ENCODE measurements around the gene TTLL11. TPM values are rescaled to one million over a fixed set of nuclear protein-coding genes. Genes with fewer than 3 reads are reported as not detected.

TTLL11 gene
- total and polyA plus RNA-seq, 2 experiments from 2014 or later: 0.57 to 1.4 TPM

- H3K27me3 Mint-ChIP-seq (ENCODE audit: insufficient read depth, low read depth, poor library complexity): no peaks in the 10 kb centered on the region
These were observed 52.4 kb downstream of the TTLL11 start for GRCh38 chr9:122040561-122041242.

More at GRCh38 chr9:122040561-122041242, 52.4 kb downstream of the TTLL11 start:
- H3K27ac Mint-ChIP-seq: no peak overlapping the region
- peaks cover 11% of the 10 kb centered on the region; the same call in 2 of the 3 replicates for H3K4me1 Mint-ChIP-seq
- no peaks in the 10 kb centered on the region for H3K36me3 ChIP-seq (ENCODE audit: insufficient read depth)
- H3K9me3 Mint-ChIP-seq: no peaks in the 10 kb centered on the region
- H3K36me3 Mint-ChIP-seq (ENCODE audit: low read depth): no peaks in the 10 kb centered on the region
- H3K79me2 ChIP-seq (replicated peaks; ENCODE audit: insufficient read depth): no peaks in the 10 kb centered on the region
- H3K4me1 ChIP-seq (ENCODE audit: insufficient read depth): peaks cover 6% of the 10 kb centered on the region; the same call in 1 of the 2 replicates
- H3K9me2 ChIP-seq (ENCODE audit: insufficient read depth): no peaks in the 10 kb centered on the region
- no peak overlapping the region for H3K4me3 ChIP-seq
- no peak overlapping the region for H3K27ac ChIP-seq (ENCODE audit: low read depth)
- no peak overlapping the region for H2AFZ ChIP-seq
- H3F3A ChIP-seq (replicated peaks; ENCODE audit: low read depth): no peaks in the 10 kb centered on the region
- H3K27me3 ChIP-seq (ENCODE audit: insufficient read depth): no peaks in the 10 kb centered on the region
- no peak for ATAC-seq
- no peak overlapping the region for H3K4me3 Mint-ChIP-seq
- no peak for DNase-seq (ENCODE audit: low spot score)
- H3K4me2 ChIP-seq: no peak overlapping the region
- TF ChIP-seq ETS1 (IDR thresholded peaks at IDR 0.05): no peak
- no peak for TF ChIP-seq ZNF462 (CRISPR knock-in tag; IDR thresholded peaks at IDR 0.05)
- TF ChIP-seq, protein P1, sequence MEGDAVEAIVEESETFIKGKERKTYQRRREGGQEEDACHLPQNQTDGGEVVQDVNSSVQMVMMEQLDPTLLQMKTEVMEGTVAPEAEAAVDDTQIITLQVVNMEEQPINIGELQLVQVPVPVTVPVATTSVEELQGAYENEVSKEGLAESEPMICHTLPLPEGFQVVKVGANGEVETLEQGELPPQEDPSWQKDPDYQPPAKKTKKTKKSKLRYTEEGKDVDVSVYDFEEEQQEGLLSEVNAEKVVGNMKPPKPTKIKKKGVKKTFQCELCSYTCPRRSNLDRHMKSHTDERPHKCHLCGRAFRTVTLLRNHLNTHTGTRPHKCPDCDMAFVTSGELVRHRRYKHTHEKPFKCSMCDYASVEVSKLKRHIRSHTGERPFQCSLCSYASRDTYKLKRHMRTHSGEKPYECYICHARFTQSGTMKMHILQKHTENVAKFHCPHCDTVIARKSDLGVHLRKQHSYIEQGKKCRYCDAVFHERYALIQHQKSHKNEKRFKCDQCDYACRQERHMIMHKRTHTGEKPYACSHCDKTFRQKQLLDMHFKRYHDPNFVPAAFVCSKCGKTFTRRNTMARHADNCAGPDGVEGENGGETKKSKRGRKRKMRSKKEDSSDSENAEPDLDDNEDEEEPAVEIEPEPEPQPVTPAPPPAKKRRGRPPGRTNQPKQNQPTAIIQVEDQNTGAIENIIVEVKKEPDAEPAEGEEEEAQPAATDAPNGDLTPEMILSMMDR (conservative IDR thresholded peaks at IDR 0.05; ENCODE audit: low read depth in 2 of 2): no peak
- TF ChIP-seq ZNF331 (CRISPR knock-in tag; IDR thresholded peaks at IDR 0.05; ENCODE audit: low read depth): no peak
- TF ChIP-seq NANOG (IDR thresholded peaks at IDR 0.05; ENCODE audit: borderline replicate concordance): no peak
- no peak for TF ChIP-seq STAT1 (IDR thresholded peaks at IDR 0.05; ENCODE audit: unreplicated experiment)
- TF ChIP-seq EZH2phosphoT487 (IDR thresholded peaks at IDR 0.05; ENCODE audit: unreplicated experiment): no peak
- TF ChIP-seq POLR2AphosphoS5 (IDR thresholded peaks at IDR 0.05; ENCODE audit: low read depth): no peak
- no peak for TF ChIP-seq JUNB (IDR thresholded peaks at IDR 0.05; ENCODE audit: unreplicated experiment)
- TF ChIP-seq, protein P2, sequence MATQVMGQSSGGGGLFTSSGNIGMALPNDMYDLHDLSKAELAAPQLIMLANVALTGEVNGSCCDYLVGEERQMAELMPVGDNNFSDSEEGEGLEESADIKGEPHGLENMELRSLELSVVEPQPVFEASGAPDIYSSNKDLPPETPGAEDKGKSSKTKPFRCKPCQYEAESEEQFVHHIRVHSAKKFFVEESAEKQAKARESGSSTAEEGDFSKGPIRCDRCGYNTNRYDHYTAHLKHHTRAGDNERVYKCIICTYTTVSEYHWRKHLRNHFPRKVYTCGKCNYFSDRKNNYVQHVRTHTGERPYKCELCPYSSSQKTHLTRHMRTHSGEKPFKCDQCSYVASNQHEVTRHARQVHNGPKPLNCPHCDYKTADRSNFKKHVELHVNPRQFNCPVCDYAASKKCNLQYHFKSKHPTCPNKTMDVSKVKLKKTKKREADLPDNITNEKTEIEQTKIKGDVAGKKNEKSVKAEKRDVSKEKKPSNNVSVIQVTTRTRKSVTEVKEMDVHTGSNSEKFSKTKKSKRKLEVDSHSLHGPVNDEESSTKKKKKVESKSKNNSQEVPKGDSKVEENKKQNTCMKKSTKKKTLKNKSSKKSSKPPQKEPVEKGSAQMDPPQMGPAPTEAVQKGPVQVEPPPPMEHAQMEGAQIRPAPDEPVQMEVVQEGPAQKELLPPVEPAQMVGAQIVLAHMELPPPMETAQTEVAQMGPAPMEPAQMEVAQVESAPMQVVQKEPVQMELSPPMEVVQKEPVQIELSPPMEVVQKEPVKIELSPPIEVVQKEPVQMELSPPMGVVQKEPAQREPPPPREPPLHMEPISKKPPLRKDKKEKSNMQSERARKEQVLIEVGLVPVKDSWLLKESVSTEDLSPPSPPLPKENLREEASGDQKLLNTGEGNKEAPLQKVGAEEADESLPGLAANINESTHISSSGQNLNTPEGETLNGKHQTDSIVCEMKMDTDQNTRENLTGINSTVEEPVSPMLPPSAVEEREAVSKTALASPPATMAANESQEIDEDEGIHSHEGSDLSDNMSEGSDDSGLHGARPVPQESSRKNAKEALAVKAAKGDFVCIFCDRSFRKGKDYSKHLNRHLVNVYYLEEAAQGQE (IDR thresholded peaks at IDR 0.05; ENCODE audit: unreplicated experiment): no peak
- no peak for TF ChIP-seq CREB1 (CRISPR knock-in tag; IDR thresholded peaks at IDR 0.05; ENCODE audit: low read depth)
- TF ChIP-seq EZH2 (IDR thresholded peaks at IDR 0.05; ENCODE audit: low read depth, unreplicated experiment): no peak
- no peak for TF ChIP-seq ZNF114 (CRISPR knock-in tag; IDR thresholded peaks at IDR 0.05)
- H4K20me1 ChIP-seq (replicated peaks; ENCODE audit: insufficient read depth): no peaks in the 10 kb centered on the region
